Activated T-cell treated with anti-CD3 and anti-CD28 coated beads, Interleukin-2, amount 50 U/mL, for 72 hours (primary cell): Measurements from ENCODE around the gene ATXN7L1. TPM values are rescaled to one million over a fixed set of nuclear protein-coding genes. Genes with fewer than 3 reads are reported as not detected.
A peak's percentile ranks its signal among the peaks of the same experiment; 100 is the strongest.

ENCODE experiments used
- ATAC-seq, 2 donors: fragments of 150-1000 bp; cut with Tn5 transposase; replicated peaks in 1 of 2; 2 replicates each; pipeline ENCODE4 v1.10.0; 2021; ENCODE audit warnings: moderate library complexity in 2 of 2, mild to moderate bottlenecking in 1 of 2
- DNase-seq, 2 donors: peaks; one replicate each; pipeline ENCODE4 v3.0.0; 2021 to 2022; ENCODE audit warnings: mixed read lengths in 1 of 2
- H3K27ac Mint-ChIP-seq: one replicate; pipeline ENCODE4 v1.8.0; 2022; ENCODE audit warnings: mild to moderate bottlenecking, moderate library complexity, mixed read lengths
- H3K27me3 Mint-ChIP-seq: one replicate; pipeline ENCODE4 v1.8.0; 2022; ENCODE audit warnings: low read depth, mixed read lengths
- H3K36me3 Mint-ChIP-seq, 2 donors: one replicate each; pipeline ENCODE4 v1.8.0; 2022; ENCODE audit warnings: mixed read lengths in 2 of 2, mild to moderate bottlenecking in 1 of 2; ENCODE audit not compliant: insufficient read depth in 2 of 2
- H3K4me1 Mint-ChIP-seq: one replicate; pipeline ENCODE4 v1.8.0; 2022; ENCODE audit warnings: low read depth, mixed read lengths
- H3K4me3 Mint-ChIP-seq, 2 donors: one replicate each; pipeline ENCODE4 v1.8.0; 2022; ENCODE audit warnings: mild to moderate bottlenecking in 2 of 2, mixed read lengths in 2 of 2, moderate library complexity in 2 of 2
- H3K9me3 Mint-ChIP-seq, 2 donors: one replicate each; pipeline ENCODE4 v1.8.0; 2022; ENCODE audit warnings: mixed read lengths in 2 of 2
- total RNA-seq, 2 donors: library from RNA; stranded (reverse); gene quantifications; one replicate each; pipeline ENCODE4 v1.2.3, GENCODE V29; 2022

The ATXN7L1 gene
- total RNA-seq, 2 donors from 2014 or later: 11.6 to 12.5 TPM

- H3K9me3 Mint-ChIP-seq: peaks cover 3 to 8% of the 10 kb centered on the region in 2 donors
- DNase-seq (no peak), ATAC-seq (no peak)
- no peak overlapping the region for H3K27ac Mint-ChIP-seq
- no peak overlapping the region for H3K4me3 Mint-ChIP-seq
- no peaks in the 10 kb centered on the region for H3K4me1 Mint-ChIP-seq
- H3K36me3 Mint-ChIP-seq: peaks cover 3 to 5% of the 10 kb centered on the region in 2 donors
- H3K27me3 Mint-ChIP-seq: no peaks in the 10 kb centered on the region
Measured at GRCh38 chr7:105827151-105827875, 49.1 kb downstream of the ATXN7L1 start.

DNA sequence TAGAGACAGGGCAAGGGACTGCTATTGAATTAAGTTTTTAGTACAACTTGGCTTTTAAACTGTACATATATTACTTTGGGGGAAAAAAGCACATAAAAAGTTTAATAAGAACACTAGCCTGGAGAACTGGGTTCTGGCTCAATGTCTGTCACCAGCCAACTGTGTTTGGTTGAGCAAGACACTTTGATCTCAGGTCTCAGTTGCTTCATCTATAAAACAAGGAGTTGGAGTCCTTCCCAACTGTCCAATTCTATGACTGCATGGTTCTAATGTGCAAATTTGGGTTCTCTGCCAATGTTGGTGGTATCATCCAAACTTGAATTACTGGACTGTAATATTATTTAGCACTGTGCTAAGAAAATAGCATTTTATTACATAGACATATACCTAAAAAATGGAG, 50.3 kb downstream of the ATXN7L1 start:
- H3K9me3 Mint-ChIP-seq: peaks cover 3 to 8% of the 10 kb centered on the region in 2 donors
- peaks cover 9% of the 10 kb centered on the region for H3K4me1 Mint-ChIP-seq
- no peaks in the 10 kb centered on the region for H3K27me3 Mint-ChIP-seq
- DNase-seq: no peak
- no peak for ATAC-seq
- peaks cover 3 to 5% of the 10 kb centered on the region in 2 donors for H3K36me3 Mint-ChIP-seq
- H3K27ac Mint-ChIP-seq: no peak overlapping the region
- no peak overlapping the region for H3K4me3 Mint-ChIP-seq

GRCh38 chr7:105825371-105825770, 51.0 kb downstream of the ATXN7L1 start:
- ATAC-seq (no peak), DNase-seq (no peak)
- H3K9me3 Mint-ChIP-seq: peaks cover 3 to 8% of the 10 kb centered on the region in 2 donors
- H3K4me1 Mint-ChIP-seq: peaks cover 11% of the 10 kb centered on the region
- no peak overlapping the region for H3K27ac Mint-ChIP-seq
- H3K4me3 Mint-ChIP-seq: no peak overlapping the region
- no peaks in the 10 kb centered on the region for H3K27me3 Mint-ChIP-seq
- peaks cover 3 to 5% of the 10 kb centered on the region in 2 donors for H3K36me3 Mint-ChIP-seq

DNA sequence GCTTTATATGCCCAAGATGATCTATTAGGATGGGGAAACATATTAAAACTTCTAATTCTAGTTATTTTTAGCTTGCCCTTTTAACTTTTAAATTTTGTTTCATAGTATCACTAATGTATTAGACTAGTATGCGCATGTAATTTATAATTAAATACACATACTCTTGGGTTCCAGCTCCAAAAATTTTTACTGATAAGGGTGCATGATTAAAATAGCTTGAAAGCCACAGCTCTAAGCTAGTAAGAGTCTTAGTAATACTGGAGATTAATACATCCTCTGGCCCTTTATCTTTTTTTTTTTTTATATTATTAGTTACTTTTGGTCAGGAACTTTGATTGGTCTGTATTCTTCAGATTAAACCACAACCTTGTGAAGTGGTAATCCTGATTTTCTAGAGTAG, 53.6 kb downstream of the ATXN7L1 start:
- Mint-ChIP-seq H3K27ac (no peak overlapping the region), H3K36me3 (peaks cover 4 to 5% of the 10 kb centered on the region in 2 donors), H3K4me3 (no peak overlapping the region), H3K4me1 (peaks cover 11% of the 10 kb centered on the region), H3K9me3 (peaks cover 3 to 8% of the 10 kb centered on the region in 2 donors), H3K27me3 (no peaks in the 10 kb centered on the region)
- DNase-seq: no peak
- no peak for ATAC-seq

- H3K27ac Mint-ChIP-seq: no peak overlapping the region
- ATAC-seq (peak in 1 of 2 donors; percentile 38), DNase-seq (no peak)
- H3K9me3 Mint-ChIP-seq: peaks cover 3 to 8% of the 10 kb centered on the region in 2 donors
- no peaks in the 10 kb centered on the region for H3K27me3 Mint-ChIP-seq
- H3K36me3 Mint-ChIP-seq: peaks cover 4 to 5% of the 10 kb centered on the region in 2 donors
- peaks cover 11% of the 10 kb centered on the region for H3K4me1 Mint-ChIP-seq
- no peak overlapping the region for H3K4me3 Mint-ChIP-seq
Measured at GRCh38 chr7:105821527-105821926, 54.9 kb downstream of the ATXN7L1 start.

DNA sequence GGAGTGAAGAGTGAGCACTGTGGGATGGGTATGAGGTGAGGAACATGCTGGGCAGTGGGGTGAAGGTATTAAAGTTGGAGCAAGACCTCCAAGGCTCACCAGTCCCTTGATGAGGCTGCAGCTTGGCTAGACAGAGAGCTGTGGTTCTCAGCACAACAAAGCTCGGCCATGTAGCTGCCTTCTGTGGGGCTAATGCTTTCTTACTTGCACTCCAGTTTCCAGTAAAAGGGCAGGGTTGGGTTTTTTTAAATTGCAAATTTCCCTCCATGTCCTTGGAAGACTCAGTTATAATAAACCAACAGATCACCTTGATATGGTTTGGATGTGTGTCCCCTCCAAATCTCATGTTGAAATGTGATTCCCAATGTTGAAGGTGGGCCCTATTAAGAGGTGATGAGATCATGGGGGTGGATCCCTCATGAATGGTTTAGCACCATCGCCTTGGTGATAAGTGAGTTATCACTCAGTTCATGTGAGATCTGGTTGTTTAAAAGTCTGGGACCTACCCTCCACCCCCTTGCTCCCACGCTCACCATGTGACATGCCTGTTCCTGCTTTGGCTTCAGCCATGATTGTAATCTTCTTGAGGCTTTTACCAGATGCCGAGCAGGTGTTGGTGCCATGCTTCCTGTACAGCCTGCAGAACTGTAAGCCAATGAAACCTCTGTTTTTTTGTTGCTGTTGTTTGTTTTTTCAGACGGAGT, 55.9 kb downstream of the ATXN7L1 start:
- DNase-seq: no peak
- H3K27ac Mint-ChIP-seq: no peak overlapping the region
- H3K27me3 Mint-ChIP-seq: no peaks in the 10 kb centered on the region
- no peak overlapping the region for H3K4me3 Mint-ChIP-seq
- peaks cover 3 to 8% of the 10 kb centered on the region in 2 donors for H3K9me3 Mint-ChIP-seq
- ATAC-seq: no peak
- H3K4me1 Mint-ChIP-seq: peaks cover 11% of the 10 kb centered on the region
- peaks cover 4 to 5% of the 10 kb centered on the region in 2 donors for H3K36me3 Mint-ChIP-seq

DNA sequence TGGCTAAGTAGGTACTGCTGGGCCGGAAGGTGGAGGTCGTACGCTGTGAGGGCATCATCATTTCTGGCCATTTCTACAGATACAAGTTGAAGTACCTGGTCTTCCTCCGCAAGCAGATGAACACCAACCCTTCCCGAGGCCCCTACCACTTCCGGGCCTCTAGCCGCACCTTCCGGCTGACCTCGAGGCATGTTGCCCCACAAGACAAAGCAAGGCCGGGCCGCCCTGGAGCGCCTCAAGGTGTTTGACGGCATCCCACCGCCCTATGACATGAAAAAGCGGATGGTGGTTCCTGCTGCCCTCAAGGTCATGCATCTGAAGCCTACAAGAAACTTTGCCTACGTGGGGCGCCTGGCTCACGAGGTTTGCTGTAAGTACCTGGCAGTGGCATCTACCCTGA, 56.8 kb downstream of the ATXN7L1 start:
- Mint-ChIP-seq H3K27ac (no peak overlapping the region), H3K36me3 (peaks cover 0 to 4% of the 10 kb centered on the region in 2 donors), H3K4me3 (no peak overlapping the region), H3K27me3 (no peaks in the 10 kb centered on the region), H3K9me3 (peaks cover 3 to 8% of the 10 kb centered on the region in 2 donors), H3K4me1 (peaks cover 11% of the 10 kb centered on the region)
- DNase-seq (no peak), ATAC-seq (no peak)

DNA sequence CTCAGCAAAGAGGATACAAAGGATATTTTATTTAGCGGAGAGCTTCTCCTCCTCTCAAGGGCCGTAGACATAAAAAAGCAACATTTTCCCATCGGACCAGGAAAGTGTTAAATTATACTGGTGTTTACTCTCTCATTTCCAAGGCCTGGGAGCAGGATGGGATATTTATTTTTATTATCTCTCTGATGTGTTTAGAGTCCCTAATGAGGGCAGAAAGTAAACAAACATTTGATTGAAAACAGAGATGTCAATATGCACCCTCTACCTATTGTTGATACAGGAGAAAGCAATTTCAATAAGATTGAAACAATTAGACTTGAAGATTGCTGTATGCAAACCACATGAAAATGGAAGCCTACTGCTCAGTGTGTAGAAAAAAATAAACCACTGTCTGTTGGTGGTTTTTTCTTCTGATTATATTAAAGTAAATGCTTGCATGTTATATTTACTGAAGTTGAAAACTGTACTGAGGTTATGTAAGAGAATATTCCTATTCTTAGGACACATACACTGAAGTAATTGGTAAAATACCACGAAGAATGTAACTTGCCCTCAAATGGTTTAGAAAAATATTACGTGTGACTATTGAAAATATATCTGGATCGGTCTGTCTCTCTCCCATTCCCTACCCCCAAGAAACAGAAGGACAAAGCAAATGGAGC, 59.3 kb downstream of the ATXN7L1 start:
- Mint-ChIP-seq H3K4me3 (no peak overlapping the region), H3K27ac (no peak overlapping the region), H3K4me1 (peaks cover 11% of the 10 kb centered on the region), H3K36me3 (peaks cover 0 to 1% of the 10 kb centered on the region in 2 donors), H3K9me3 (no peaks in the 10 kb centered on the region), H3K27me3 (peaks cover 13% of the 10 kb centered on the region)
- ATAC-seq: no peak
- DNase-seq: no peak

GRCh38 chr7:105816266-105816843, 60.0 kb downstream of the ATXN7L1 start:
- DNase-seq (no peak), ATAC-seq (no peak)
- H3K27ac Mint-ChIP-seq: no peak overlapping the region
- H3K27me3 Mint-ChIP-seq: peaks cover 20% of the 10 kb centered on the region
- peaks cover 4% of the 10 kb centered on the region for H3K4me1 Mint-ChIP-seq
- H3K9me3 Mint-ChIP-seq: no peaks in the 10 kb centered on the region
- H3K4me3 Mint-ChIP-seq: no peak overlapping the region
- H3K36me3 Mint-ChIP-seq: peaks cover 0 to 1% of the 10 kb centered on the region in 2 donors

GRCh38 chr7:105815576-105815975, 60.8 kb downstream of the ATXN7L1 start:
- Mint-ChIP-seq H3K4me3 (no peak overlapping the region), H3K27me3 (peaks cover 28% of the 10 kb centered on the region), H3K9me3 (no peaks in the 10 kb centered on the region), H3K4me1 (peaks cover 4% of the 10 kb centered on the region), H3K27ac (no peak overlapping the region), H3K36me3 (peaks cover 0 to 1% of the 10 kb centered on the region in 2 donors)
- no peak for ATAC-seq
- DNase-seq: no peak

DNA sequence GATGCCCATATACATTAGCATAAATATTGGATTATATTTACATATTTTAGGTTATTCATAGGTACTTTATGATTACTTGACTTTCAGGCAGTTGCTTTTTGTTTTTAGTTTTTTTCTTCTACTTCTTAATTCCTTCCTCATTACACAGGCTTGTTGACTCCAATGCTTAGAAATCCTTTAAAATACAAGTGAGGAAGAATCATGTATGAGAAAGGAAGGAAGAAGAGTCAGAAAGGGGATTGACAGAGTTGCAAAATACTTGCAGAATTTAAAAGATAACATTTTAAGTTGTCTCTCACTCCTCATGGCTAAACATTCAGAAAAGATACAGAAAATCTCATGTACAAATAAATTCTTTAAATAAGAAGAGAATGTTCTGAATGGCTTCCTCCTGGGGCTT, 61.9 kb downstream of the ATXN7L1 start:
- Mint-ChIP-seq H3K4me1 (peaks cover 15% of the 10 kb centered on the region), H3K27me3 (peaks cover 28% of the 10 kb centered on the region), H3K9me3 (no peaks in the 10 kb centered on the region), H3K36me3 (peaks cover 0 to 3% of the 10 kb centered on the region in 2 donors), H3K27ac (no peak overlapping the region), H3K4me3 (no peak overlapping the region)
- no peak for DNase-seq
- ATAC-seq: no peak

DNA sequence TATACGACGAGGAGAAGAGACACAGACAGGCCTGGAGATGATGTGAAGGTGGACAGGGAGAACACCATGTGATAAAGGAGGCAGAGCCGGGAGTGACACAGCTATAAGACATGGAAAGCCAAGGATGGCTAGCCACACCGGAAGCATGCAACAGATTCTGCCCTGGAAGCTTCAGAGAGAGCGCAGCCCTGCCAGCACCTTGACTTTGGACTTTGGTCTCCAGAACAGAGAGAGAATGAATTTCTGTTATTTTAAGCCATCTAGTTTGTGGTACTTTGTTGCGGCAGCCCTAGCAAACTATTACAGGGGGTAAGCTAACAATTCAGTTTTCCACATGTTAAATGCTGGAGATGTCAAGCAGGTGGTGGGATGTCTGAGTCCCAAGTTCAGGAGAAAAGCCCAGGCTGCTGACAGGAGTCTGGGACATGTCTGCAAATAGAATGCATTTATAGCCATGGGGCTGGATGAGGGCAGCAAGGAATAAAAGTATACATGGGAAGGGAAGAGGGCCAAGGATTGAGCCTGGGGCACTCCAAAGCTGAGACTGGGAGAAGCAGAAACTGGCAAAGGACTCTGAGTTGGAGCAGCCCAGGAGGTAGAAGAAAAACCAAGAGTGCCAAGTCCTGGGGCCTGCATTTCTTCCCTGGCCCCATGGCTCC, 65.1 kb downstream of the ATXN7L1 start:
- peaks cover 0 to 3% of the 10 kb centered on the region in 2 donors for H3K36me3 Mint-ChIP-seq
- DNase-seq: no peak
- no peak overlapping the region for H3K27ac Mint-ChIP-seq
- ATAC-seq: no peak
- H3K27me3 Mint-ChIP-seq: peaks cover 28% of the 10 kb centered on the region
- peaks cover 47% of the 10 kb centered on the region for H3K4me1 Mint-ChIP-seq
- no peaks in the 10 kb centered on the region for H3K9me3 Mint-ChIP-seq
- H3K4me3 Mint-ChIP-seq: no peak overlapping the region
